Pancreas (tissue), 10 donors: ENCODE measurements around the gene NEK9. TPM values are rescaled to one million over a fixed set of nuclear protein-coding genes. Genes with fewer than 3 reads are reported as not detected.

Experiments used
- ATAC-seq, 4 donors: fragments of 200-7000 bp; cut with Tn5 transposase; one replicate each; pipeline versions ENCODE4 v1.8.0 to v1.9.1; 2020; ENCODE audit warnings: mild to moderate bottlenecking in 4 of 4, moderate library complexity in 4 of 4
- DNase-seq, 6 donors: peaks; one replicate each; pipeline ENCODE4 v3.0.0-alpha.2; 2020
- FAIRE-seq: peaks from 2 replicates; lab custom pipeline; 2012; peaks lifted over from hg19 to GRCh38; lab: Jason Lieb, UNC
- H3K27ac ChIP-seq, 4 donors: fragments of 200-600 bp; sonication (generic); 1 replicate in 3 of 4; 2 replicates in 1 of 4; pipeline versions ENCODE4 v1.5.0 to v1.8.0; 2020
- H3K27me3 ChIP-seq, 4 donors: fragments of 200-600 bp; one replicate each; pipeline ENCODE4 v1.8.0; 2021
- H3K36me3 ChIP-seq, 3 donors: fragments of 200-600 bp; sonication (generic) in 1 of 3; one replicate each; pipeline versions ENCODE4 v1.5.0 to v1.8.0; 2020 to 2021
- H3K4me1 ChIP-seq, 3 donors: fragments of 200-600 bp; one replicate each; pipeline ENCODE4 v1.8.0; 2021
- H3K4me3 ChIP-seq, 4 donors: fragments of 200-600 bp; sonication (generic) in 2 of 4; one replicate each; pipeline versions ENCODE4 v1.5.0 to v1.8.0; 2020 to 2021
- H3K9me3 ChIP-seq, 4 donors: fragments of 200-600 bp; one replicate each; pipeline ENCODE4 v1.8.0; 2021
- CTCF ChIP-seq, 4 donors: fragments of 200-600 bp; sonication (generic) in 3 of 4; IDR thresholded peaks; one replicate each; pipeline versions ENCODE4 v1.5.0 to v1.8.0; 2021; ENCODE audit warnings: antibody characterized with exemption in 4 of 4
- WGBS, 2 donors: extraction: QIAGEN DNeasy Blood & Tissue Kit; methylation state at CpG; one replicate each; pipeline ENCODE4 v1.1.7; 2013; 5-methylcytosine and 5-hydroxymethylcytosine counted together
- intact Hi-C, 3 donors: fragments of 100-400 bp; cut with DNase I; formaldehyde crosslinking; loops; one replicate each; pipeline versions ENCODE4 v1.11.1 to v1.14.2; 2022
- polyA plus RNA-seq, 2 donors: library from polyadenylated mRNA; stranded (reverse); fragments of 200-250 nt; gene quantifications; one replicate each; pipeline ENCODE4 v1.2.3, GENCODE V29; 2013
- total RNA-seq, 6 donors: library from RNA; stranded (reverse); fragmentation: NEBNext Ultra II Directional in 4 of 6; extraction: Animal tissue kit (Norgen Biotek cat#: 25700) in 4 of 6; gene quantifications; one replicate each; pipeline versions ENCODE4 v1.2.1 to v1.2.4, GENCODE V29; 2021 to 2023
- donor health status: healthy with polysubstance abuse.
- donor health status: DM: no; HTN: no; CAD: no; lungs with moderate emphysema.
- donor health status: DM: no; HTN: no; CAD: no.
- donor health status: control.
- donor health status: control.
- donor health status: Bipolar disorder and iron deficiency.
- donor health status: DM: yes; HTN: yes; CAD: no.
- donor health status: DM: no; HTN: no; CAD: no.
- donor health status: DM: no; HTN: no; CAD: no.
- donor health status: DM: yes; HTN: yes; CAD: no.

Gene NEK9
- total and polyA plus RNA-seq, 8 donors: 22.7 to 54.8 (median 27.2) TPM

- intact Hi-C loops: no loop called here
- H3K27ac ChIP-seq: no peak overlapping the region
- no peak for ATAC-seq
- peaks cover 7 to 70% (median 14%) of the 10 kb centered on the region in 3 donors for H3K36me3 ChIP-seq
- H3K27me3 ChIP-seq: no peaks in the 10 kb centered on the region
- no peak for TF ChIP-seq CTCF (IDR thresholded peaks at IDR 0.05)
- no peak for DNase-seq
- no peak overlapping the region for H3K4me3 ChIP-seq
- no peaks in the 10 kb centered on the region for H3K4me1 ChIP-seq
- no peak for FAIRE-seq
- no peaks in the 10 kb centered on the region for H3K9me3 ChIP-seq
These were observed 28.6 kb downstream of the NEK9 start for GRCh38 chr14:75098212-75098611.

- H3K4me1 ChIP-seq: no peaks in the 10 kb centered on the region
- H3K27me3 ChIP-seq: no peaks in the 10 kb centered on the region
- H3K27ac ChIP-seq: no peak overlapping the region
- DNase-seq (no peak), ATAC-seq (no peak), FAIRE-seq (no peak)
- peaks cover 7 to 81% (median 14%) of the 10 kb centered on the region in 3 donors for H3K36me3 ChIP-seq
- no peak for TF ChIP-seq CTCF (IDR thresholded peaks at IDR 0.05)
- H3K4me3 ChIP-seq: no peak overlapping the region
- 82 to 90% methylated on average over 6 of the region's 6 CpGs for WGBS, 2 donors
- H3K9me3 ChIP-seq: no peaks in the 10 kb centered on the region
- intact Hi-C loops: no loop called here
These were observed 29.9 kb downstream of the NEK9 start for GRCh38 chr14:75096959-75097358.

- no peaks in the 10 kb centered on the region for H3K4me1 ChIP-seq
- ATAC-seq: no peak
- H3K27me3 ChIP-seq: no peaks in the 10 kb centered on the region
- no peak for FAIRE-seq
- intact Hi-C loops: no loop called here
- WGBS, 2 donors: 88 to 91% methylated on average over 4 of the region's 4 CpGs
- H3K9me3 ChIP-seq: no peaks in the 10 kb centered on the region
- peaks cover 3 to 80% (median 14%) of the 10 kb centered on the region in 3 donors for H3K36me3 ChIP-seq
- no peak for DNase-seq
- no peak overlapping the region for H3K27ac ChIP-seq
- no peak overlapping the region for H3K4me3 ChIP-seq
- no peak for TF ChIP-seq CTCF (IDR thresholded peaks at IDR 0.05)
These were observed 31.2 kb downstream of the NEK9 start for GRCh38 chr14:75095690-75096089.

- Histone ChIP-seq H3K9me3 (no peaks in the 10 kb centered on the region), H3K27ac (no peak overlapping the region), H3K27me3 (no peaks in the 10 kb centered on the region), H3K4me3 (no peak overlapping the region), H3K4me1 (no peaks in the 10 kb centered on the region), H3K36me3 (peaks cover 3 to 72% (median 14%) of the 10 kb centered on the region in 3 donors)
- intact Hi-C loops: no loop called here
- TF ChIP-seq CTCF (IDR thresholded peaks at IDR 0.05): no peak
- no peak for DNase-seq
- FAIRE-seq: no peak
- no peak for ATAC-seq
- WGBS, 2 donors: 94% methylated on average over 3 of the region's 3 CpGs
These were observed 32.0 kb downstream of the NEK9 start for GRCh38 chr14:75094896-75095295.

- TF ChIP-seq CTCF (IDR thresholded peaks at IDR 0.05): no peak
- intact Hi-C loops: no loop called here
- H3K4me1 ChIP-seq: no peaks in the 10 kb centered on the region
- no peaks in the 10 kb centered on the region for H3K9me3 ChIP-seq
- H3K36me3 ChIP-seq: peaks cover 3 to 68% (median 12%) of the 10 kb centered on the region in 3 donors
- no peak for DNase-seq
- no peak for ATAC-seq
- H3K27me3 ChIP-seq: no peaks in the 10 kb centered on the region
- no peak overlapping the region for H3K27ac ChIP-seq
- no peak for FAIRE-seq
- H3K4me3 ChIP-seq: no peak overlapping the region
- 80 to 85% methylated on average over 2 of the region's 2 CpGs for WGBS, 2 donors
These were observed 34.1 kb downstream of the NEK9 start for GRCh38 chr14:75092698-75093097.
